Peyer's patch (tissue), 4 donors: Measurements from ENCODE around the gene ELL2.

Source experiments
- CTCF ChIP-seq, 6 experiments: fragments of 450-650 bp in 4 of 6; fragments of 200-600 bp in 2 of 6; sonication (generic) in 1 of 6; IDR thresholded peaks; one replicate each; pipeline ENCODE4 v1.5.1; 2017 to 2019; ENCODE audit warnings: antibody characterized with exemption in 6 of 6, mild to moderate bottlenecking in 3 of 6, moderate library complexity in 1 of 6
- POLR2A ChIP-seq, 2 donors: fragments of 450-650 bp; IDR thresholded peaks; one replicate each; pipeline ENCODE4 v1.5.1; 2017; ENCODE audit warnings: antibody characterized with exemption in 2 of 2, mild to moderate bottlenecking in 2 of 2, moderate library complexity in 2 of 2

GRCh38 chr5:95891499-95891898 lies 70.2 kb downstream of the ELL2 start:
- no peak for TF ChIP-seq CTCF (IDR thresholded peaks at IDR 0.05)
- TF ChIP-seq POLR2A (IDR thresholded peaks at IDR 0.05): no peak
